Bronchial epithelial cell (primary cell): Measurements from ENCODE around the gene PDZD2. TPM values are rescaled to one million over a fixed set of nuclear protein-coding genes. Genes with fewer than 3 reads are reported as not detected.

Source experiments
- DNase-seq: peaks from one replicate; pipeline ENCODE4 v3.0.0-alpha.2; 2010; ENCODE audit warnings: low read depth
- FAIRE-seq: peaks from 2 replicates; lab custom pipeline; 2011; peaks lifted over from hg19 to GRCh38; lab: Jason Lieb, UNC
- H3K27me3 ChIP-seq: 2 replicates; pipeline ENCODE4 v1.5.1; 2011; ENCODE audit warnings: low read length; ENCODE audit not compliant: control insufficient read depth, insufficient read depth
- H3K36me3 ChIP-seq: 2 replicates; pipeline ENCODE4 v1.5.1; 2011; ENCODE audit warnings: low read length; ENCODE audit not compliant: control insufficient read depth, insufficient read depth
- H3K4me3 ChIP-seq: 2 replicates; pipeline ENCODE4 v1.5.1; 2011; ENCODE audit warnings: mild to moderate bottlenecking, low read depth, low read length, control low read depth
- total RNA-seq: library from RNA; depleted of rRNA; stranded (reverse); fragments of >200 nt; gene quantifications from 2 replicates; pipeline ENCODE4 v1.2.1, GENCODE V29; 2014
- TF ChIP-seq, protein P1 (sequence below): IDR thresholded peaks from 2 replicates; pipeline ENCODE4 v1.5.1; 2011; ENCODE audit warnings: mild to moderate bottlenecking, moderate library complexity, low read length, control low read depth, inconsistent platforms; ENCODE audit not compliant: insufficient read depth, severe bottlenecking

Gene PDZD2
- total RNA-seq, 1 donor from 2014 or later: 1.8 TPM

DNA sequence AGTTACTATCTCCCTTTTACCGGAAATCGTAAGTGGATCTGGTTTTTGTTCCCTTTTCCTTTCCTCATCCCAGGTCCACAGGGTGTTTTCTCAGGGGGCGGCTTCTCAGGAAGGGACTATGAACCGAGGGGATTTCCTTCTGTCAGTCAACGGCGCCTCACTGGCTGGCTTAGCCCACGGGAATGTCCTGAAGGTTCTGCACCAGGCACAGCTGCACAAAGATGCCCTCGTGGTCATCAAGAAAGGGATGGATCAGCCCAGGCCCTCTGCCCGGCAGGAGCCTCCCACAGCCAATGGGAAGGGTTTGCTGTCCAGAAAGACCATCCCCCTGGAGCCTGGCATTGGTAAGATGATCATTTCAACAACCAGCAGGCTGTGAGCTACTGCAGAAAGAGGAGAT lies 459.4 kb downstream of the PDZD2 start:
- DNase-seq (no peak), FAIRE-seq (no peak)
- TF ChIP-seq, protein P1, sequence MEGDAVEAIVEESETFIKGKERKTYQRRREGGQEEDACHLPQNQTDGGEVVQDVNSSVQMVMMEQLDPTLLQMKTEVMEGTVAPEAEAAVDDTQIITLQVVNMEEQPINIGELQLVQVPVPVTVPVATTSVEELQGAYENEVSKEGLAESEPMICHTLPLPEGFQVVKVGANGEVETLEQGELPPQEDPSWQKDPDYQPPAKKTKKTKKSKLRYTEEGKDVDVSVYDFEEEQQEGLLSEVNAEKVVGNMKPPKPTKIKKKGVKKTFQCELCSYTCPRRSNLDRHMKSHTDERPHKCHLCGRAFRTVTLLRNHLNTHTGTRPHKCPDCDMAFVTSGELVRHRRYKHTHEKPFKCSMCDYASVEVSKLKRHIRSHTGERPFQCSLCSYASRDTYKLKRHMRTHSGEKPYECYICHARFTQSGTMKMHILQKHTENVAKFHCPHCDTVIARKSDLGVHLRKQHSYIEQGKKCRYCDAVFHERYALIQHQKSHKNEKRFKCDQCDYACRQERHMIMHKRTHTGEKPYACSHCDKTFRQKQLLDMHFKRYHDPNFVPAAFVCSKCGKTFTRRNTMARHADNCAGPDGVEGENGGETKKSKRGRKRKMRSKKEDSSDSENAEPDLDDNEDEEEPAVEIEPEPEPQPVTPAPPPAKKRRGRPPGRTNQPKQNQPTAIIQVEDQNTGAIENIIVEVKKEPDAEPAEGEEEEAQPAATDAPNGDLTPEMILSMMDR: no peak
- Histone ChIP-seq H3K4me3 (no peak overlapping the region), H3K27me3 (no peaks in the 10 kb centered on the region), H3K36me3 (peaks cover 11% of the 10 kb centered on the region)

DNA sequence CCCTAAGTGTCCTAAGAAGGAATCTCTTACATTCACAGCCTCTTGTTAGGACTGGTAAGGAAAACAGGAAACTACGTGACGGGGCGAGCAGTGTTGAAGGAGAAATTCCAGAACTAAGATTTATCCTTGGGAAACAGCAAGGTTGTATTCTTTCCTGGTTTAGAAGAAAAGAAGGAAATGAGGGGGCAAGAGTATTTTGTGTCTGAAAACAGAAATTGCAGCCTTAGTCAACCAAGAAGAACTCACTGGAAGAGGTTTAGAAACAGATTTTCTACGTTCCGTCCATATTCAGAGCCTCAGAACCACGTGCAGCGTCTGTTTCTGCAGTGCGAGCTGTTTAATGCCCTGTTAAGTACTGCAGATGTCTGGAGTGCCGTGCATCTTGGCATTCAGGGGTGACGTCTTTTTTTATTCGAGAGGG lies 460.0 kb downstream of the PDZD2 start:
- TF ChIP-seq, protein P1: no peak
- Histone ChIP-seq H3K36me3 (peaks cover 15% of the 10 kb centered on the region), H3K27me3 (no peaks in the 10 kb centered on the region), H3K4me3 (no peak overlapping the region)
- FAIRE-seq (no peak), DNase-seq (no peak)

DNA sequence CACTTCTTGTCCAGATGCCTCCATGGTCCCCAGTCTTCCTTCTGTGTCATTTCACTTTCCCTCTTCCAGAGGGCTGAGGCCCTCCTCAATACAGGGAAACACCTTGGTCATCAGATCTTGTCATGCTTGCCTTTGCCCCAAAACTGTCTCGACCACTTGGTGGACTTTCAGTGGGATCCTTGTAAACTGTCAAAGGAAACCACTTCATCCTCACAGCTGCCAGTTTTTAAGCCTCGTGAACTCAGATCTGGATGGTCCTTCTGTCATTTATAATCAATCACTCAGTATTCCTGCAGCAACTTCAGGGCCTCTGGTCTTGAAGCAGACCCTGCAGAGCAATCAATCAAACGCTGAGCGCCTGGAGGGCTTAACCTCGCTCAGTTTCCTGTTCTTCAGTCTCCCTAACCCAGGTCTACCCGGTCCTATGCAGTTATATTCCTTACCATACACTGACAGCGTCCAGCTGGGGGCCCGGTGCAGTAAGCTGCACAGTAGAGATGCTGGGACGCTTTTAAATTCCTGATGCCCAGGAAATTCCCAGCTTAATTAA lies 460.6 kb downstream of the PDZD2 start:
- no peaks in the 10 kb centered on the region for H3K27me3 ChIP-seq
- H3K36me3 ChIP-seq: peaks cover 16% of the 10 kb centered on the region
- DNase-seq (no peak), FAIRE-seq (no peak)
- H3K4me3 ChIP-seq: no peak overlapping the region
- TF ChIP-seq, protein P1: no peak

DNA sequence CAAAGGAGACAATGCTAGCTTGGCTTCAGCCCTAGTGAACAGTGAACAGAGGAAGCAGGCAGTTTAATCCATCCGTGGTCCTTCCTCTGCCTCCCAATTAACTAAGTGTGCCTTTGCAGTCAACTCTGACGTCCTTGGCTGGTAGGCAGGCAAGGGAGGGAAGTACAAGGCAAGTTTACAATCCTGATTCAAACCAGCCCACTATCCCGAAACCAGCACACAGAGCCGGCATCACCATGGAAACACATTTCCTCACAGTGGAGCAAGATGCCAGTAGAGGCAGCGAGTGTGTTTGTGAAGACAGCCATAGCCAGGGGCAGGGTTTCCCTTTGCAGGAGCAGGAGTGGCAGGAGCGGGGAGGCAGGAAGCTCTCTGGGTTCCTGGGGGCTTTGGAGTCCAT lies 461.3 kb downstream of the PDZD2 start:
- DNase-seq: no peak
- no peaks in the 10 kb centered on the region for H3K27me3 ChIP-seq
- TF ChIP-seq, protein P1: no peak
- H3K4me3 ChIP-seq: no peak overlapping the region
- no peak for FAIRE-seq
- H3K36me3 ChIP-seq: peaks cover 16% of the 10 kb centered on the region

DNA sequence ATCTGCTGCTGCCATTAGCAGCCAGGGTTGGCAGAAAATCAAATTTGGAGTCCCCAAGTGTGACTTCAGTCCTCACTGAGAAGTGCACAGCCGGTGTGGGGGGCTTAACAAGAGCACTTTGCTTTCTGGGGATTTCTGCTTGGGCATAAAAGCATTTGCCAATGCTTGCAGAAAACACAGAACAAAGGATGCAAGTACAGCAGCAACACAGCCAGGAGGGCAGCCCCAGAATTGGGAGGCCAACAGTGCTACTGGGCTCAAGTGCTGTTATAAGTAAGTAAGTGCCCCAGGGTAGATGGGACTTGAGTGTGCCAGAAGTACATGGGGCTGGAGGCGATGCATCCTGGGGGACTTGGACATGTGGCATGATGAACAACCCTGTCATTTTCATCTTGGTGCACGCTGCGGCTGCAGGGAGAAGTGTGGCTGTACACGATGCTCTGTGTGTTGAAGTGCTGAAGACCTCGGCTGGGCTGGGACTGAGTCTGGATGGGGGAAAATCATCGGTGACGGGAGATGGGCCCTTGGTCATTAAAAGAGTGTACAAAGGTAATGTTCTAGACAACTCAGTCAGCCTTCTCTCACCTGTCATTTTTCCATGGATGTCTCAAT lies 461.9 kb downstream of the PDZD2 start:
- TF ChIP-seq, protein P1: no peak
- FAIRE-seq (no peak), DNase-seq (no peak)
- Histone ChIP-seq H3K27me3 (no peaks in the 10 kb centered on the region), H3K36me3 (peaks cover 17% of the 10 kb centered on the region), H3K4me3 (no peak overlapping the region)
